Anterior cingulate cortex (tissue), 58 donors: Measurements from ENCODE around the gene WEE1.
"Not testable (repeated sequence)": the region's sequence is repeated elsewhere in the genome, so short reads cannot be mapped to it uniquely, and the experiment has no call there.

ENCODE experiments used
- DNase-seq, 58 donors: peaks; one replicate each; lab custom pipeline; 2025; lab: John Stamatoyannopoulos, UW

Gene WEE1

GRCh38 chr11:9616858-9617257 is 43.4 kb downstream of the WEE1 start:
- DNase-seq, result no peak

- no peak for DNase-seq
Observed at GRCh38 chr11:9617940-9618339, 44.5 kb downstream of the WEE1 start.

GRCh38 chr11:9619004-9619403 is 45.5 kb downstream of the WEE1 start:
- no peak for DNase-seq

GRCh38 chr11:9619971-9620370 is 46.5 kb downstream of the WEE1 start:
- DNase-seq, result no peak

GRCh38 chr11:9622353-9622752 is 48.9 kb downstream of the WEE1 start:
- DNase-seq, result not testable (repeated sequence)

- not testable (repeated sequence) for DNase-seq
Observed at GRCh38 chr11:9623053-9623452, 49.6 kb downstream of the WEE1 start.

GRCh38 chr11:9624448-9624847 is 51.0 kb downstream of the WEE1 start:
- DNase-seq, result no peak

GRCh38 chr11:9625162-9625561 is 51.7 kb downstream of the WEE1 start:
- DNase-seq, result peak in 3 of 58 donors; percentile 4 to 15 (median 6)

GRCh38 chr11:9625728-9626127 is 52.3 kb downstream of the WEE1 start:
- no peak for DNase-seq

- DNase-seq, result no peak
Observed at GRCh38 chr11:9626496-9627394, 53.3 kb downstream of the WEE1 start.

GRCh38 chr11:9629064-9629463 is 55.6 kb downstream of the WEE1 start:
- DNase-seq, result no peak

- no peak for DNase-seq
Observed at GRCh38 chr11:9633679-9634078, 60.2 kb downstream of the WEE1 start.

GRCh38 chr11:9636691-9637090 is 63.2 kb downstream of the WEE1 start:
- DNase-seq, result no peak

GRCh38 chr11:9639099-9639498 is 65.6 kb downstream of the WEE1 start:
- peak in 1 of 58 donors; percentile 17 for DNase-seq
